Right atrium auricular region (tissue), 2 donors: ENCODE data around the gene ISL2. TPM values are rescaled to one million over a fixed set of nuclear protein-coding genes. Genes with fewer than 3 reads are reported as not detected.

Experiments used
- DNase-seq: peaks from one replicate; pipeline ENCODE4 v3.0.0-alpha.2; 2019; ENCODE audit warnings: low spot score
- H3K27ac ChIP-seq, 2 donors: fragments of 200-600 bp; sonication (generic); 1 replicate in 1 of 2; 2 replicates in 1 of 2; pipeline ENCODE4 v1.5.1; 2016 to 2019
- H3K27me3 ChIP-seq, 2 donors: fragments of 200-600 bp; sonication (generic); one replicate each; pipeline versions ENCODE4 v1.5.1 to v1.6.0; 2017 to 2019
- H3K36me3 ChIP-seq: fragments of 200-600 bp; sonication (generic); one replicate; pipeline ENCODE4 v1.5.1; 2016
- H3K4me1 ChIP-seq, 2 donors: fragments of 200-600 bp; sonication (generic); one replicate each; pipeline versions ENCODE4 v1.5.1 to v1.6.0; 2017 to 2019
- H3K4me3 ChIP-seq, 2 donors: fragments of 200-600 bp; sonication (generic); 1 replicate in 1 of 2; 2 replicates in 1 of 2; pipeline ENCODE4 v1.5.1; 2017 to 2019; ENCODE audit warnings: mild to moderate bottlenecking in 1 of 2, moderate library complexity in 1 of 2
- H3K9me3 ChIP-seq, 2 donors: fragments of 200-600 bp; sonication (generic); one replicate each; pipeline ENCODE4 v1.5.1; 2019
- total RNA-seq, 2 donors: library from RNA; depleted of rRNA; stranded (reverse); fragments of >200 nt; gene quantifications; one replicate each; pipeline ENCODE4 v1.1.0, GENCODE V29; 2016
- TF ChIP-seq, protein P1 (sequence below), 2 donors: fragments of 200-600 bp; sonication (generic); IDR thresholded peaks; one replicate each; pipeline ENCODE4 v1.5.1; 2019; ENCODE audit warnings: antibody characterized with exemption in 2 of 2

ISL2 gene
- total RNA-seq, 2 donors from 2014 or later: not detected

DNA sequence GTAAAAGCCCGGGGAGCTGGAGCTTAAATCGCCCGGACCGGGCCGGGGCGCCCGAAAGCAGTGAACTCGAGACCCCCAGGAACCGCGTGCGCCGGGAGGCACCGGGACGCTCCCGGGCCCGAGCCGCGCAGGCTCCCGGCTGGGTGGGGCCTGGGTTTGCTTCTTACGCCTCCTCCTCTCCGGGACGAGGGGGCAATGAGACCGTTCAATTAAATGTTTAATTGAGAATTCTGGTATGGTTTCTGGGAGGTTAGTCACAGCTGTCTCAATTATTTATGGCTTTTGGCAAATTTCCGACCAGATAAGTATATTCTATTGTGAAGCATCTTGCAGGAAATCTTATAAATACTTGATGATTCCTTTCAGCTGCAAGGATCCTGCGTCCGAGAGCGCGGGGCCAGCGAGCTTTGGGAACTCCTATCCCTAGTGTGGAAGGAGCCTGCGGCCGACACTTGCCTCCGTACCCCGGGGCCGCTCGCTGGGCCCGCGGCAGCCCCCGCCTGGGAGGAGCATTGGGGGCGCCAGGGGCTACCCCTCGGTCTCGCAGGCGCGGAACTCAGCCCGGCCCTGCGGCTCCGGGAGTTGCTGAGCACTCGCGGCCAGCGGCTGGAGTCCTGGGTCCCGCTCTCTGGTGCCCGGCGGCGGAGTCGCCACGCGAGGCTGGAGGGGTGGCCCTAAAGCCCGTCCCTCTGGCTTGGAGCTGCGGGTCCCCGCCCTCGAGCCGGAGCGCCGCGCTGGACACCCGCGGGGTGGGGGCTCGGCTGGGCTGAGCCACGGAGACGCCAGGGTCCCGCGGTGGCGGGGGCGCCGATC is 10.3 kb downstream of the ISL2 start:
- H3K4me1 ChIP-seq: peaks cover 0 to 34% of the 10 kb centered on the region in 2 donors
- TF ChIP-seq, protein P1, sequence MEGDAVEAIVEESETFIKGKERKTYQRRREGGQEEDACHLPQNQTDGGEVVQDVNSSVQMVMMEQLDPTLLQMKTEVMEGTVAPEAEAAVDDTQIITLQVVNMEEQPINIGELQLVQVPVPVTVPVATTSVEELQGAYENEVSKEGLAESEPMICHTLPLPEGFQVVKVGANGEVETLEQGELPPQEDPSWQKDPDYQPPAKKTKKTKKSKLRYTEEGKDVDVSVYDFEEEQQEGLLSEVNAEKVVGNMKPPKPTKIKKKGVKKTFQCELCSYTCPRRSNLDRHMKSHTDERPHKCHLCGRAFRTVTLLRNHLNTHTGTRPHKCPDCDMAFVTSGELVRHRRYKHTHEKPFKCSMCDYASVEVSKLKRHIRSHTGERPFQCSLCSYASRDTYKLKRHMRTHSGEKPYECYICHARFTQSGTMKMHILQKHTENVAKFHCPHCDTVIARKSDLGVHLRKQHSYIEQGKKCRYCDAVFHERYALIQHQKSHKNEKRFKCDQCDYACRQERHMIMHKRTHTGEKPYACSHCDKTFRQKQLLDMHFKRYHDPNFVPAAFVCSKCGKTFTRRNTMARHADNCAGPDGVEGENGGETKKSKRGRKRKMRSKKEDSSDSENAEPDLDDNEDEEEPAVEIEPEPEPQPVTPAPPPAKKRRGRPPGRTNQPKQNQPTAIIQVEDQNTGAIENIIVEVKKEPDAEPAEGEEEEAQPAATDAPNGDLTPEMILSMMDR (IDR thresholded peaks at IDR 0.05): no peak
- H3K9me3 ChIP-seq: no peaks in the 10 kb centered on the region
- peaks cover 37 to 54% of the 10 kb centered on the region in 2 donors for H3K27me3 ChIP-seq
- H3K4me3 ChIP-seq: peak overlapping the region in 1 of 2 donors; percentile 43
- no peak for DNase-seq
- H3K36me3 ChIP-seq: no peaks in the 10 kb centered on the region
- no peak overlapping the region for H3K27ac ChIP-seq

DNA sequence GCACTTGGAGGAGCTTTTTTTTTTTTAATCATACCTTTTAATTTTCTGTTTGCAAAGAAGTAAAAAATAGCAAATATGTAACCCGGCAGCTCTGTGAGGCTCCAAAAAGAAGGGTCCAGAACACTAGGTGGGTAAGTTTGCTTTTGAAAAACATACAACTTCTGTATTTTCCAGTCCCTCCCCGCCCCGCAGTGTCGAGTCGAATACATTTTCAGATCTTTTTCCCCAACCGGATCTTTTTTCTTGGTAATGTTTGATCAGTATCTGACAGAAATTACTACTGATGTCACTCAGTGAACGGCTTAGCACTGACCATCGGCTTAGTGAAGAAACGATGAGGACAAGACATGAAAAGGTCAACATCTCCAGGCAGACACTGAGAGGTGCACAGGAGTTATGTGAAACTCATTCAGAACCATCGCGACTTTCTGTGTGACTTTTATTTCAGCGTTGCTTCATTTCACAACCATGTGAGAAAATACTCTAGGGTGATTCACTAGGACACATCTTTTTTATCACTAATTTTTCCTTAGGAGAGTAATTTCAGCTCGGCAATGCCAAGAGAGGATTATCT is 11.0 kb downstream of the ISL2 start:
- Histone ChIP-seq H3K9me3 (no peaks in the 10 kb centered on the region), H3K27ac (no peak overlapping the region), H3K4me3 (no peak overlapping the region), H3K27me3 (peaks cover 36 to 47% of the 10 kb centered on the region in 2 donors), H3K36me3 (no peaks in the 10 kb centered on the region), H3K4me1 (peaks cover 0 to 27% of the 10 kb centered on the region in 2 donors)
- TF ChIP-seq, protein P1 (IDR thresholded peaks at IDR 0.05): no peak
- no peak for DNase-seq

DNA sequence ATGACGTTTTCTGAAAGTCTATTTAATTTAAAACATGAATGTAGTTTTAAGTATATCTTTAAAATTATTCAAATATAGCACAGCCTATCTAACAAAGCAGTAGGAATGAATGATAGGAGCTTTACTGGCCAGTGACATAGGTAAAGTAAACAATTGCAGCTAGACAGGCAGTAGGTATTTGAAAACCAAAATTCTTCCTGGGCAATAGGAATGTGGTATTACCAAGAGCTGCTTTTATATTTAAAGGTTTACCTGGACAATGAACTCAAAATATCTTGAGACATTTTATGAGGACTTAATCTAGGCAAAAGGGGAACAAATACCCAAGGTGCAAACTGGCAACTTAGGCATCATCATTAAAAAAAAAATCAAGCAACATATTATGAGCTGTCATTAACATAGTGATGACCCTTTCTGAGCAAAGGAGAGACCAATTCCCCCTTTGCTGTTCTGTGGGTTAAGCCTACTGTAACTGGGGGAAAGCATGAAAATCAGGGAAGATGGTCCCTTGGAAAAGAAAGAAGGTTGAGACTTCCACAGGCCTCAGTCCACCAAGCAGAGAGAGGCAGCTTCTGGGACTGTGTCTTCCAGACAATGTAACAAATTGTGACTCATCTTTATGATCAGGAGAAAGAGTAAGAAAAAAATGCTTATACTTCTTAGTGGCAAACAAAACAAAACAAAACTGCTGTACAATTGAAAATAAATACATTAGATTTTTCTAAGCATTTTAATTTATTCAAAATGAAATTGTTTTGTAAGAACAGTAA is 12.9 kb downstream of the ISL2 start:
- H3K36me3 ChIP-seq: no peaks in the 10 kb centered on the region
- H3K27ac ChIP-seq: no peak overlapping the region
- no peak for DNase-seq
- TF ChIP-seq, protein P1 (IDR thresholded peaks at IDR 0.05): no peak
- no peaks in the 10 kb centered on the region for H3K9me3 ChIP-seq
- H3K4me3 ChIP-seq: no peak overlapping the region
- H3K4me1 ChIP-seq: peaks cover 0 to 19% of the 10 kb centered on the region in 2 donors
- H3K27me3 ChIP-seq: peaks cover 19 to 28% of the 10 kb centered on the region in 2 donors

DNA sequence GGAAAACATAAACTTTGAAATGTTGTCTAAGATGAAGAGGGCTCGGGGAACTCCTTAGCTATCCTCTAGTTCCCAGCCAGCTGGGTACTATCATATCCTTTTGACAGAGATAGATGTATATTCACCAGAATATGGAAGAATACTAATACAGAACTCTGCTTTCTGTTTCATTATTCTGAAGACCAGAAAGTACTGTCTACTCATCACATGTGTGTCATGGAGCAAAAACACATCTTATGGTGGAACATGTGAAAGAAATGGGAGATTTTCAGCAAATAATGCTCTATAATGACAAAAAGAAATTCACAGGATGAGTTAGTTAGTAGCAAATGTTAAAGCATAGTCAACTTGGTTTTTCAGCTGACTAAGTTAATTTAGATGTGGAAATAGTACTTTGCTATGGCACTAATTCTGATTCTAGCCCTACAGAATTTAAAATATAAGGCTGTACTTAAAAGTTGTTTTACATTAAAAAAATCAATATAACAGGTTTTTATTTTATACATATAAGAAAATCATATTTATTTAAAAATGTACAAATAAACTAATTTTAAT is 16.5 kb downstream of the ISL2 start:
- Histone ChIP-seq H3K4me1 (no peaks in the 10 kb centered on the region), H3K36me3 (no peaks in the 10 kb centered on the region), H3K9me3 (no peaks in the 10 kb centered on the region), H3K4me3 (no peak overlapping the region), H3K27ac (no peak overlapping the region), H3K27me3 (no peaks in the 10 kb centered on the region)
- DNase-seq: no peak
- TF ChIP-seq, protein P1 (IDR thresholded peaks at IDR 0.05): no peak

DNA sequence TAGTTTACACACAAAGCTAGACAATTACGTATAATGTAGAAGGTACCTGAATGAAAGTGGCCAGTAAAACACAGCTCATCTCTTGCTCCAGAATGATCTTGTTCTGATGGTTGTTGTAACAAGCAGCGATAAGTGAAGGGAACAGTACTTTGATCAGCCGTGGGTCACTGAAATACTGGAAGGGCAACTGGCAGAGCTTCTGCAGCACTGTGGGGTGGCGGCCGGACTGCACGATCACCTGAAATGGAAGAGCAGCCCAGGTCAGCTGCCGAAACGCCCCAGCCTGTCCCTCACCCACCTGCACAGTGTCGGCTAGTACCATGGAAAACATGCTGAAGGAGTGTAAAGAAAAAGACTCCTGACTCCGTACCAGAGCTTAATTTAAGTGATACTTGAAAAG is 17.3 kb downstream of the ISL2 start:
- no peak overlapping the region for H3K4me3 ChIP-seq
- H3K4me1 ChIP-seq: no peaks in the 10 kb centered on the region
- no peaks in the 10 kb centered on the region for H3K27me3 ChIP-seq
- H3K9me3 ChIP-seq: no peaks in the 10 kb centered on the region
- H3K36me3 ChIP-seq: no peaks in the 10 kb centered on the region
- DNase-seq: no peak
- H3K27ac ChIP-seq: no peak overlapping the region
- TF ChIP-seq, protein P1 (IDR thresholded peaks at IDR 0.05): no peak
